HG03439 (cell line): Measurements from ENCODE around the gene SLC13A5.

ENCODE experiments used
- ATAC-seq: cut with Tn5 transposase; IDR thresholded peaks from one replicate; pipeline ENCODE4 v1.9.1; 2021; ENCODE audit warnings: mild to moderate bottlenecking, moderate library complexity; ENCODE audit not compliant: unreplicated experiment

Gene SLC13A5

DNA sequence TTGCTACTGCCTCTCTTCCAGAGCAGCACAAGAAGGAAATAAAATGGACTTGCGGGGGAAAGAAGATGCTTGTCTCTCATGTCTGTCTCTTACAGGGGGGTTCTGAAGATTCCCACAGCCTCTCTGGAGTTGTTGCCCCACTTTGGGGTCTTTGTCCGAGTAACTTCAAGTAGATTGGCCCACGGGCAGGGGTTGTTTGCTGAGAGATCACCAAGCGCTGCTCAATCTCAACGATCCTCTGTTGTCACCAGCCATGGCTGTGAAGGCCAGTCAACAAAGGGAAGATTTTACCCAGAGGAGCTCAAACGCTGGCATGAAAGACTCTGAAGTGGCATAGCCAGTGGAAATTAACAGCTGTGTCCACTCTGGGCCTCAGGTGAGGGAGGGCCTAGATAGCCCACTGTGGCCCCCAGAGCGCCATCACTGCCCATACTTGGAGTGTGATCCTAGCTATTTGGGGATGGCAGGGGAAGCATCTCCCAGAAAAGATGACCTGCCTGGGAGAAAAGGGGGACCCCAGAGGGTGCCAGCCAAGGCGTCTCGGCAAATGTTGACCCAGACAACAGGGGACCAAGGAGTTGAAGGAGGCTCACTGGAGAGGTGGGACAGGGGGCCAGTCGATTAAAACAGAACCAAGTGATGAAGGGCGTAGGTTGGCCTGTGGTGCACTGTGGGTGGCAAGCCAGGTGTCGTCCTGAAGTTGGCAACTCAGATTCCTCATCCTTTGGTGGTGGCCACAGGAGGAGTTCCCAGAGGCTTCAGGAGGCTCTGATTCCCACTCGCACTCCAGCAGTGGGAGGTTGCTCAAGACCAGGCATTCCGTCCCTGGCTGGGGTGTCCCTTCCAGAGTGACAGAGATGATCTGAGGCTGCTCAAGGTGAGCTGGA is 28.0 kb downstream of the SLC13A5 start:
- ATAC-seq = no peak

DNA sequence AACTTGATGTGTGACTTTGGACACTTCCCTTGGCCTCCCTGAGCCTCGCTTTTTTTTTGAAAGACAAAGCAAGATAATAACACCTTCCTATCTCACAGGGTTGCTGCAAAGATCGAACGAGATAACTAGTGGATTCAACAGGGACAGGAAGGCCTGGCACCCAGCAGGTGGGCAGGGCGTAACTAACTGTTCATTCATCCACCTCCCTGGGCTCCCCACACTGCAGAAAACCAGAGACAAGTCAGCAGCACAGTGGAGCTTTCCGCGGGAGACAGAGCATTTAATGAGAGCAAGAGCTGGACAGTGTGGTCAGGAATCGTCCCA is 28.7 kb downstream of the SLC13A5 start:
- ATAC-seq = no peak

- no peak for ATAC-seq
Observed at GRCh38 chr17:6683730-6684459, 29.3 kb downstream of the SLC13A5 start.

GRCh38 chr17:6683081-6683684 is 30.0 kb downstream of the SLC13A5 start:
- ATAC-seq = no peak

- no peak for ATAC-seq
Observed at GRCh38 chr17:6682339-6682738, 30.8 kb downstream of the SLC13A5 start.

DNA sequence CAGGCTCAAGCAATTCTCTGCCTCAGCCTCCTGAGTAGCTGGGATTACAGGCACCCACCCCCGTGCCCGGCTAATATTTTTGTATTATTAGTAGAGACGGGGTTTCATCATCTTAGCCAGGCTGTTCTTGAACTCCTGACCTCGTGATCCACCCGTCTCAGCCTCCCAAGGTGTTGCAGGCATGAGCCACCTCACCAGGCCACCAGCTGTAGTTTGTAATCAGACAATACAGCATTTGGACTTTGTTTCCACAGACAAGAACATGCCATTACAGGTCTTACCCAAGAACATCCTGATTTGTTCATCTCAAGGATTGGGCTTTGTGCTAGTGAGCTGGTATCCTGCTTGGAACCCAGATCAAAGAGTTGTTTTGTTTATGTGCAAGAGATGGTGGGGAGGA is 31.5 kb downstream of the SLC13A5 start:
- no peak for ATAC-seq

DNA sequence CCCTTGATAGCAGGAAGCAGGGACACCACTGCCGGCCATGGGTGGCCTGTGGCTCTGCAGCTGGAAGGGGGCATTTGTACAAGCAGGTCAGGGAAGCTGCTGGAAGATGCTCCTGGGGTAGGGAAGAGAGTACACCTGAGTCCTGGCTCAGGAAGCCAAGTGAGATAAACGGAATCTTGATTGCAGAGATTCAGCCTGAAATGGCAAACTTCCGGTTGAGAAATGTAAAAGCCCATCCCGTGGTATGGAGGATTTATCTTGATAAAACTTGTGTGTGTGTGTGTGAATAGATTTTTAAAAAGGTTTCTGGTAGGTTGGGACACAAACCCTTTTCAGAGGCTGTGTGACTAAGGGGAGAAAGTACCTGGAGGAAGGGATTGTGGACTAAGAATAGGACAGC is 32.0 kb downstream of the SLC13A5 start:
- no peak for ATAC-seq

DNA sequence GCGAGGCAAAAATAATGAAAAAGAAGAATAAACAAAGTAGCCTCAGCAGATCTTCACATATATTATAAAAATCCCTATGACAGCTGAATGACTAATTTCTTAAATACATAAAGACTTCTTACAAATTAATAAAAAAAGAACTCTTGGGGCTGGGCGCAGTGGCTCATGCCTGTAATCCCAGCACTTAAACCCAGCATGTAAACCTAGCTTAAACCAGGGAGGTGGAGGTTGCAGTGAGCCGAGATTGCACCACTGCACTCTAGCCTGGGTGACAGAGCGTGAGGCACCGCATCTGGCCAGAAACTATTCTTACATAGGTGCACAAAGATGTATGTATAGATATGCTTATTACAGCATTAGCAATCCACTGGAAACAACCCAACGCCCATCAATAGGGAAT is 33.9 kb downstream of the SLC13A5 start:
- no peak for ATAC-seq

- ATAC-seq = no peak
Observed at GRCh38 chr17:6677946-6678345, 35.2 kb downstream of the SLC13A5 start.

DNA sequence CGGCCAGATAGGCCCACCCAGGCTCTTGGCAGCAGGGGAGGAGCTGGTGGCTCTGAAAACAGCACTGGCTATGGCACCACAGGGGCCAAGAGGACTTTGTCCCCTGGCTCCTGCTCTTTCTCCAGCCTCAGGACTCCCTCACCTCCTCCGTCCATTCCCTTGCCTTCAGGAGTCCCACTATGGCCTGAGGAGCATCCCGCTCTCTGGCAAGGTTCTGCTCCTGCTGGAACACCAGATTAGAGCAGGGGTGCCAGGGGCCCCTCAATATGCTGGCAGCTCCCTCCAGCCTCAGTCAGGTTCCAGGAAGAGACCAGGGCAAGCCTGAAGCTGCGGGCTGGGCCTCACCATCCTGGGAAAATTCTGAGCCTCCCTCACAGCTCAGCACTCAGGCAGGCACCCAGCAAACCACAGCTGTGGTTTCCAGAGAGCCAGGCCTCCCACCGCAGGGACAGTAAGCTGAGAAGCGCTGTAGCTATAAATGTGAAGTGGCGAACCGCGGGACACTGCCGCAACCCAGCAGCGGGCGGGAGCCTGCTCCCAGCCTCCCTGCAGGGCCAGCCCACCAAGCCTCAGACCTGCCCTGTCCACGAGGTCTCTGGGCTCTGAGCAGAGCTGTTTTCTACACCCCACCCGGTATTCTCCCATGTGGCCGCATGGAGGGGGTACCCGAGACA is 35.9 kb downstream of the SLC13A5 start:
- no peak for ATAC-seq

DNA sequence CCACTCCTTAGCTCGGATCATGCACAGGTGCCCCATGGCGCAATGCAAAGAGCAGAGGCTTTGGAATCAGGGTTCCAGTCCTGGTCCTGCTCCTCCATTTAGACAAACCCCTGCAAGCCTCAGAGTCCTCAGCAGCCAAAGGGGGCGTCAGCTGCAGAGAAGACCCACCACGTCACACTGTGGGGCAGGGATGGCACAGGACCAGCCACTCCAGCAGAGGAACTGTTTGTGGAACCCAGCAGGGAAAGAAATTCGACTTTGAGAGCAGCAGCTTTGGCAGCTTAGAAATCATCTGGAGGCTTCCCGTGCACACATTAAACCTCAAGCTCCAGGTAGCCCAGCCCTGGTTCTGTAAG is 36.4 kb downstream of the SLC13A5 start:
- no peak for ATAC-seq

- no peak for ATAC-seq
Observed at GRCh38 chr17:6675201-6675825, 37.9 kb downstream of the SLC13A5 start.

GRCh38 chr17:6674586-6674985 is 38.6 kb downstream of the SLC13A5 start:
- ATAC-seq = no peak

DNA sequence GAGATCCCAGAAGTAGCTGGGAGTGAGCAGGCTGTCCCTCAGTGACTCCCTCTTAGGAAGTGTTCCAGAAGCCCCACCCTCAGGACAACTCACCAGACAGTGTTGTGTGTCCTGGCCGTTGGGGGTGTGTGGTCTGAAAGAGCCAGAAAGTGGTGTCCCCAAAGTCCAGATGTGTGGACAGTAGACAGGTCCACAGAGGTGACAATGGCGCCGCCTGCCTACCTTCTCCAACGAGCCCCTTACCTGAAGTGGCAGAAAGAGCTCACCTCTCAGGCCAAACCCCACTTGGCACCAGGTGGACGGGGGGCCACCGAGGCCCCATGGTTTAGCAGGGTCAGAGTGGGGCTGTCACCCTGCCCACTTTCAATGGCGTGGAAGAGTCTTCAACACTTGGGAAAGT is 41.7 kb downstream of the SLC13A5 start:
- ATAC-seq = no peak

DNA sequence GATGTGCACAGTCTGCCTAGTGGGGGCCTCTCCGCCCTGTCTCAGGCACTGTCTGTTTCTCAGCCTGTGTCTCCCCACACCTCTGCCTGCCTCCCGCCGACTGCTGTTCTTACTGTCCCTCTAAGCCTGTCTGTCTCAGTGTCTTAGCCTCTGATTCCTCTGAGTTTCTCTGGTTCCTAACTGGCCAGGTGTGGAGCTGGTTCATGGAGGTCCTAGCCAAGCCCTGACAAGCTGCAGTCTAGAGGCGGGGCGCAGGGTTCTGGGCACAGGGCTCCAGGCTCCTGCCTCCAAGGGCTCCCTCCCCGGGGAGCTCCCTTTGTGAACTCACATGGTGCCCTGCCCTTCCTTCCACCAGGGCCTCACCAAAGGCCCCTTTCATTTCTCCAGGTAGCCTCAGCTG is 42.2 kb downstream of the SLC13A5 start:
- no peak for ATAC-seq

- ATAC-seq = no peak
Observed at GRCh38 chr17:6670571-6670970, 42.6 kb downstream of the SLC13A5 start.

- ATAC-seq = no peak
Observed at GRCh38 chr17:6669479-6670212, 43.5 kb downstream of the SLC13A5 start.

GRCh38 chr17:6668727-6669425 is 44.3 kb downstream of the SLC13A5 start:
- no peak for ATAC-seq

GRCh38 chr17:6668219-6668618 is 45.0 kb downstream of the SLC13A5 start:
- ATAC-seq = no peak

GRCh38 chr17:6667516-6667915 is 45.7 kb downstream of the SLC13A5 start:
- ATAC-seq = no peak
